Naive B cell (primary cell): ENCODE data around the gene APPL1. TPM values are rescaled to one million over a fixed set of nuclear protein-coding genes. Genes with fewer than 3 reads are reported as not detected.

Experiments
- ATAC-seq, 2 donors: fragments of 150-1000 bp; cut with Tn5 transposase; 2 replicates each; pipeline ENCODE4 v1.10.0; 2021; ENCODE audit warnings: low read depth in 2 of 2, mild to moderate bottlenecking in 2 of 2, moderate library complexity in 2 of 2
- DNase-seq: peaks from one replicate; pipeline ENCODE4 v3.0.0; 2022
- H3K27ac Mint-ChIP-seq, 6 donors: one replicate each; pipeline ENCODE4 v1.8.0; 2020 to 2022; ENCODE audit warnings: mild to moderate bottlenecking in 6 of 6, mixed read lengths in 6 of 6, moderate library complexity in 5 of 6, inconsistent platforms in 2 of 6
- H3K27me3 Mint-ChIP-seq, 3 donors: one replicate each; pipeline ENCODE4 v1.8.0; 2021 to 2022; ENCODE audit warnings: mixed read lengths in 3 of 3, mild to moderate bottlenecking in 1 of 3
- H3K36me3 Mint-ChIP-seq, 2 donors: one replicate each; pipeline ENCODE4 v1.8.0; 2020 to 2022; ENCODE audit warnings: mixed read lengths in 2 of 2, inconsistent platforms in 1 of 2, mild to moderate bottlenecking in 1 of 2
- H3K4me1 Mint-ChIP-seq, 3 donors: one replicate each; pipeline ENCODE4 v1.8.0; 2020 to 2022; ENCODE audit warnings: mixed read lengths in 3 of 3, inconsistent platforms in 1 of 3, mild to moderate bottlenecking in 1 of 3, moderate library complexity in 1 of 3
- H3K4me3 Mint-ChIP-seq, 8 donors: one replicate each; pipeline ENCODE4 v1.8.0; 2020 to 2022; ENCODE audit warnings: mild to moderate bottlenecking in 8 of 8, mixed read lengths in 8 of 8, moderate library complexity in 8 of 8, inconsistent platforms in 2 of 8
- H3K9me3 Mint-ChIP-seq, 7 donors: one replicate each; pipeline ENCODE4 v1.8.0; 2020 to 2022; ENCODE audit warnings: mixed read lengths in 7 of 7, mild to moderate bottlenecking in 5 of 7, inconsistent platforms in 2 of 7, moderate library complexity in 1 of 7
- polyA plus RNA-seq, 6 donors: library from polyadenylated mRNA; unstranded; fragments of 300-500 nt; fragmentation: Illumina TruSeq; gene quantifications; one replicate each; pipeline ENCODE4 v1.2.3, GENCODE V29; 2021; ENCODE audit warnings: low read depth in 6 of 6

The APPL1 gene
- 100 to 1,000 TPM; 134 to 237 (median 180) TPM for polyA plus RNA-seq

GRCh38 chr3:57227204-57227929 is at the start of gene APPL1:
Gene APPL1, plus strand, starts transcription at chr3:57227729. Its CDS starts 155 bp downstream, at chr3:57227884.
- DNase-seq (peak; percentile 94), ATAC-seq (peak; percentile 90)
- Mint-ChIP-seq H3K4me1 (peaks cover 16 to 40% (median 38%) of the 10 kb centered on the region in 3 donors), H3K27ac (peak within 1 kb of the TSS; percentile 56 to 97 (median 92)), H3K4me3 (peak within 1 kb of the TSS; percentile 90 to 97 (median 96)), H3K9me3 (no peaks in the 10 kb centered on the region), H3K36me3 (peaks cover 0 to 4% of the 10 kb centered on the region in 2 donors), H3K27me3 (no peaks in the 10 kb centered on the region)

GRCh38 chr3:57179580-57180410 is 47.7 kb upstream of the APPL1 start:
- Mint-ChIP-seq H3K9me3 (peaks cover 0 to 2% (median 0%) of the 10 kb centered on the region in 7 donors), H3K36me3 (no peaks in the 10 kb centered on the region), H3K27ac (peak overlapping the region in 1 of 6 donors; percentile 9), H3K4me1 (peaks cover 3 to 8% (median 6%) of the 10 kb centered on the region in 3 donors), H3K27me3 (peaks cover 0 to 6% (median 2%) of the 10 kb centered on the region in 3 donors), H3K4me3 (no peak overlapping the region)
- DNase-seq (no peak), ATAC-seq (peak; percentile 35 to 60)

DNA sequence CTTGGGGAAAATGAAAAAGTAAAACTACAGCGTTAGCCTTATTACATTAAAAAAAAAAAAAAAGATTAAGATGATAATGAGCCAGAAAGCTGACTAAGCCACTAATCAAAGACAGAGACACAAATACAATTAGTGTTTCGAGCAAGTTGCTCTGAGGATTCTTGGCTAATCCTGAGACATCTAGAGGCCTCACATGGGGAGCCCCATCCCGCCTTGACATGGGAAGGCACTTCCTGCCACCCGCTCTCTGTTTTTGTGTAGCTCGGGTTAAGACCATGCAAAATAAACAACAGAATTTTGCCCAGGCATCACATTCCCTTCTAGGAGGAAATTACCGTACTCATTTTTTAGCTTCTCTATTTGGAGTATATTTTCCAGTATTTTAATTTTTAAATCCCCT is 43.0 kb upstream of the APPL1 start:
- ATAC-seq, result no peak
- no peak overlapping the region for H3K4me3 Mint-ChIP-seq
- no peak for DNase-seq
- H3K27me3 Mint-ChIP-seq, result peaks cover 0 to 8% (median 3%) of the 10 kb centered on the region in 3 donors
- H3K9me3 Mint-ChIP-seq, result no peaks in the 10 kb centered on the region
- H3K27ac Mint-ChIP-seq, result no peak overlapping the region
- no peaks in the 10 kb centered on the region for H3K4me1 Mint-ChIP-seq
- no peaks in the 10 kb centered on the region for H3K36me3 Mint-ChIP-seq

DNA sequence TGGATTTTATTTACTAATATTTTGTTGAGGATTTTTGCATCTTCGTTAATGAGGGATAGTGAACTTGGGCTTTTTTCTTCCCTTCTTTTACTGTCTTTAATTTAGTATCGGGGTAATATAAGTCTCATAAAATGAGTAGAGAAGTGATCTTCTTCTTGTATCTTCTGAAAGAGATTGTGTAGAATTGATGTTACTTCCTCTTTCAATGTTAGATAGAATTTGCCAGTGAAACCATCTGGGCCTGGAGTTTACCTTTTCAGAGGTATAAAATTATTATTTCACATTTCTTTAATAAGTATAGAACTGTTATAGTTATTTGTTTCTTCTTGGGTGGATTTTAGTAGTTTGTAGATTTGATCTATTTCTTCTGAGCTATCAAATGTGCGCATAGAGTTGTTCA is 35.5 kb upstream of the APPL1 start:
- Mint-ChIP-seq H3K27me3 (no peaks in the 10 kb centered on the region), H3K36me3 (peaks cover 0 to 4% of the 10 kb centered on the region in 2 donors), H3K9me3 (no peaks in the 10 kb centered on the region), H3K27ac (no peak overlapping the region), H3K4me3 (peak overlapping the region in 1 of 8 donors; percentile 0), H3K4me1 (peaks cover 6 to 11% (median 8%) of the 10 kb centered on the region in 3 donors)
- DNase-seq, result no peak
- no peak for ATAC-seq

DNA sequence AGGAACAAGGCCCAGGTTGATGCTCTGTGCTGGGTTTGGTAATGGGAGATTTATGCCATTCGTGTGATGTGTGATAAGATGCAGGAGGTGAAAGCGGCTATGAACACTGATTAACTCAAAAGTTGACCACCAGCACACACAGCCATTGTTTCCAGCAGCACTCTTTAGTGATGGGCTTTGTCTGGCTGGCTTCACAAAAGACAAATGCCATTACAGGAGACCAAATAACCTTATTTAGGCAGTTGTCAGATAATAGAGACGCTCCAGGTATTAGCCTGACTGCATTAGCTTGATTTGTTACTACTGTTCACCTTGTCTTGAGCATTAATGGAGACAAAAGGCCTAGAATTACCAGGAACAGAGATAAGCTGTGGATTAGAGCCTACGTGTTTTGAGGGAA is 32.9 kb upstream of the APPL1 start:
- peaks cover 0 to 4% of the 10 kb centered on the region in 2 donors for H3K36me3 Mint-ChIP-seq
- ATAC-seq, result no peak

DNA sequence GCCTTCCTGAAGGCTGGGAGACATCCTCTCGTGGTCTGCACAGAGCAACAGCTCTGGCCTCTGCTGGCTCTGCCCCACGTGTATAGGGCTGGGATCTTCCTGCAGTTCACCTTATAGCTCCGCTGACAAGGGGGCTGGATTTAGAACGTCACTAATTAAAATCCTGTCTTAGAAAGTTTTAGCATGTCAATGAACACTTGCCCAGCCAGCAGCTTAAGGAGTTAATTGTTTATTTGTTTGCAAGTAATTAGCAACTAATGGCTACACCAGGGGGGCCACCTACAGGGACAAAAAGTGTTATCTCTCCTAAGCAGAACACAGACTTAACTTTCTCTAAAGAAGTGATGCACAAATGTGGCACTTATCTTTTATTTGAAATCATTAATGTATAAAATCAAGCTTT is 27.6 kb upstream of the APPL1 start, which contains the start of gene HESX1:
HESX1 (minus strand) TSS at position 84 of the 403 bp plus-strand sequence; CDS start at position 24, 60 bp downstream.
- DNase-seq, result no peak
- no peak within 1 kb of the TSS for H3K4me3 Mint-ChIP-seq
- ATAC-seq, result no peak
- H3K9me3 Mint-ChIP-seq, result no peaks in the 10 kb centered on the region
- no peaks in the 10 kb centered on the region for H3K36me3 Mint-ChIP-seq
- H3K27me3 Mint-ChIP-seq, result no peaks in the 10 kb centered on the region
- no peak within 1 kb of the TSS for H3K27ac Mint-ChIP-seq
- H3K4me1 Mint-ChIP-seq, result peaks cover 0 to 4% (median 0%) of the 10 kb centered on the region in 3 donors

More for the DNA sequence above, 32.9 kb upstream of the APPL1 start:
- Mint-ChIP-seq H3K9me3 (no peaks in the 10 kb centered on the region), H3K27ac (no peak overlapping the region), H3K27me3 (no peaks in the 10 kb centered on the region), H3K4me1 (peaks cover 6 to 12% (median 8%) of the 10 kb centered on the region in 3 donors), H3K4me3 (no peak overlapping the region)
- DNase-seq, result no peak

- Mint-ChIP-seq H3K27ac (no peak overlapping the region), H3K4me3 (no peak overlapping the region), H3K27me3 (no peaks in the 10 kb centered on the region), H3K9me3 (no peaks in the 10 kb centered on the region), H3K4me1 (no peaks in the 10 kb centered on the region), H3K36me3 (no peaks in the 10 kb centered on the region)
- ATAC-seq (no peak), DNase-seq (no peak)
Observed at GRCh38 chr3:57206423-57206822, 21.1 kb upstream of the APPL1 start.

DNA sequence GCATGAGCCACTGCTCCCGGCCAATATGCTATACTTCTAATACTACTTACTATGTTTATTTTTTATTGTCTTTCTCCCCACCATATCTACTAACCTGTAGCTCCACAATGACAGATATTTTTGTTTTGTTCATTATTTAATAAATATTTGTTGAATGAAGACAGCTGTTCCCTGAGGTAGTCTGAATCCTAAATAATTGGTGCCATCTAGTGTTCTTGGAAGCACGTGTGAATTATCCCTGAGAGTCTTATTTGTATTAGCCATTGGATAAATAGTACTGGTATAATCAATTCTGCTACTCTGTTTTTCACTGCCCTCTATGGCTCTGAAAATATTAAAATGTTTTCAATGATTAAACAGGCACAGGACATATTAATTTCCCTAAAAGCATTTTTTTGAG is 5.6 kb upstream of the APPL1 start:
- H3K9me3 Mint-ChIP-seq, result no peaks in the 10 kb centered on the region
- no peak overlapping the region for H3K4me3 Mint-ChIP-seq
- peaks cover 10 to 11% (median 10%) of the 10 kb centered on the region in 3 donors for H3K4me1 Mint-ChIP-seq
- DNase-seq, result no peak
- no peaks in the 10 kb centered on the region for H3K27me3 Mint-ChIP-seq
- H3K36me3 Mint-ChIP-seq, result no peaks in the 10 kb centered on the region
- H3K27ac Mint-ChIP-seq, result peak overlapping the region in 1 of 6 donors; percentile 49
- no peak for ATAC-seq

- Mint-ChIP-seq H3K9me3 (no peaks in the 10 kb centered on the region), H3K27ac (no peak overlapping the region), H3K36me3 (no peaks in the 10 kb centered on the region), H3K4me3 (peak overlapping the region in 1 of 8 donors; percentile 71), H3K4me1 (peaks cover 13 to 28% (median 26%) of the 10 kb centered on the region in 3 donors), H3K27me3 (no peaks in the 10 kb centered on the region)
- ATAC-seq, result no peak
- DNase-seq, result no peak
Observed at GRCh38 chr3:57224856-57225255, 2.7 kb upstream of the APPL1 start.

DNA sequence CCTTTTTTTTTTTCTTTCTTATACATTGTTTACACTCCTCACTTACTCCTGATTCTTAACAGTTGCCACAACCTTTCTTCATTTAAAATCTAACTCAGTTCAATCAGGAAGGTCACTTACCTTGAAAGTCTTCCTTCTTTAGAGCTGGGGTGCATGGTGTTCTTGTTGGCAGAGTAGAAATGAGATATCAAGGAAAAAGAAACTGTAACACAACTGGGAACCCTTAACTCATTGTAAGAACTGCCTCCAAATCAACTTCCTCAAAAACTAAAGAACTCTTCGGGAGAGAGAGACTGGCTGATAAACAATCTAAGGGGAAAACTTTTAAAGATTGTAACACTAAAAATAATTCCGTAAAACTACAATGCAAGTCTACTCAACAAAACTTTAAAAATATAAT is 1.4 kb upstream of the APPL1 start:
- no peak for ATAC-seq
- Mint-ChIP-seq H3K9me3 (no peaks in the 10 kb centered on the region), H3K4me3 (peak overlapping the region in 7 of 8 donors; percentile 3 to 97 (median 62)), H3K4me1 (peaks cover 13 to 33% (median 31%) of the 10 kb centered on the region in 3 donors), H3K36me3 (no peaks in the 10 kb centered on the region), H3K27ac (peak overlapping the region in 3 of 6 donors; percentile 1 to 80 (median 25)), H3K27me3 (no peaks in the 10 kb centered on the region)
- DNase-seq, result no peak

- no peaks in the 10 kb centered on the region for H3K27me3 Mint-ChIP-seq
- H3K9me3 Mint-ChIP-seq, result no peaks in the 10 kb centered on the region
- DNase-seq (peak; percentile 29), ATAC-seq (peak; percentile 40 to 45)
- peaks cover 18 to 45% (median 45%) of the 10 kb centered on the region in 3 donors for H3K4me1 Mint-ChIP-seq
- H3K27ac Mint-ChIP-seq, result peak overlapping the region; percentile 56 to 93 (median 86)
- peaks cover 0 to 5% of the 10 kb centered on the region in 2 donors for H3K36me3 Mint-ChIP-seq
- peak overlapping the region; percentile 90 to 97 (median 96) for H3K4me3 Mint-ChIP-seq
Observed at GRCh38 chr3:57227930-57228751, 612 bp downstream of the APPL1 start.

- H3K4me1 Mint-ChIP-seq, result peaks cover 26 to 59% (median 58%) of the 10 kb centered on the region in 3 donors
- no peak for ATAC-seq
- H3K9me3 Mint-ChIP-seq, result no peaks in the 10 kb centered on the region
- H3K27me3 Mint-ChIP-seq, result no peaks in the 10 kb centered on the region
- no peak for DNase-seq
- peak overlapping the region in 6 of 8 donors; percentile 60 to 97 (median 96) for H3K4me3 Mint-ChIP-seq
- peak overlapping the region in 2 of 6 donors; percentile 74 to 86 for H3K27ac Mint-ChIP-seq
- H3K36me3 Mint-ChIP-seq, result peaks cover 0 to 5% of the 10 kb centered on the region in 2 donors
Observed at GRCh38 chr3:57230006-57230405, 2.5 kb downstream of the APPL1 start.

GRCh38 chr3:57233799-57234198 is 6.3 kb downstream of the APPL1 start:
- H3K27me3 Mint-ChIP-seq, result no peaks in the 10 kb centered on the region
- H3K36me3 Mint-ChIP-seq, result peaks cover 4 to 5% of the 10 kb centered on the region in 2 donors
- peak overlapping the region in 5 of 6 donors; percentile 54 to 92 (median 79) for H3K27ac Mint-ChIP-seq
- H3K9me3 Mint-ChIP-seq, result no peaks in the 10 kb centered on the region
- DNase-seq (no peak), ATAC-seq (no peak)
- peak overlapping the region in 3 of 8 donors; percentile 9 to 41 (median 25) for H3K4me3 Mint-ChIP-seq
- H3K4me1 Mint-ChIP-seq, result peaks cover 21 to 58% (median 53%) of the 10 kb centered on the region in 3 donors
